ENCODE results near the gene KMT2B. TPM values are rescaled to one million over a fixed set of nuclear protein-coding genes. Genes with fewer than 3 reads are reported as not detected.
A peak's percentile ranks its signal among the peaks of the same experiment; 100 is the strongest.

KMT2B gene
- total and polyA plus RNA-seq, 2 of the 8 experiments (the other 6 are each of a cell fraction or from before 2014, with no cell fraction given) = 26.7 to 38.6 TPM

DNA sequence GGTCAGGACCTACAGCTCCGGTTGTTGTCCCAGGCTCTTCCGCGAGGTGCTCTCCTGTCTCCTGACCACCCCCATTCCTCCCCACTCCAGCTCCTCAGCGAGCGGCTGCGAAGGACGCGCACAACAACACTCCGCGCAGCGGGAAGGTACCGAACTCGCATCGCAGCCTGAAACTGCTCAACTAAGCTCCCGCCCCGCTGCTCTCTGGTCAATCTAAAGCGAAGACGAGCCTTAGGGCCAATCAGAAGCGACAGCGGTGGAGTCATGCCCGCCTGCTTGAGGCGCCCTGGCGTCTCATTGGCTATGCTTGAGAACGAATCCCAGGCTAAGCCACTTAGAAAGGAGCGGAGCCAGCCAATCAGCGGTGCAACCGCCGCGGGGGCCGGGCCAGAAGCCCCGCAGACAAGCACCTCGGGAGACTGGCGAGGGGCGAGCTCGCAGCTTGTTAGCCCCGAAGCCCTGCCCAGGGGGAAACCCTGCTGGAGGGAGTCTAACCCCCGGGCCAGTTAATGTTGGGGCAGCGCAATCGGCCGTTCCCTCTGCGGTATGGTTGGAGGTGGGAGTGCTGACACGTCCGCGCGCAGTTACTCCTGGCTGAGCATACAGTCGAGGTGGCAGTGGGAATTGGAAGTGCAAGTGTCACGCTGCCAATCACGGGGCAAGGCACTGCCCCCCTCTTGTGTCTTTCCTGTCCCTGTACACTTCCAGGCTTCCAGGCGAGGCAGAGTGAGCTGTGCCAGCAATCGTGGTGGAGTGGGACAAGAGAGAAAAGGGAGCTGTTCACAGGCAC, 15.4 kb upstream of the KMT2B start:
- Histone ChIP-seq H2AFZ (ENCODE audit: low read length) (peak overlapping the region; percentile 94; the same call in 1 of the 2 replicates), H3K27me3 (replicated peaks in 1 of 4; ENCODE audit: control insufficient read depth in 3 of 4, extremely low read depth in 1 of 4, insufficient read depth in 3 of 4, low read length in 3 of 4) (peaks cover 2 to 11% (median 11%) of the 10 kb centered on the region in 4 experiments; a peak in 6 of 7 replicates), H2BK120ac (replicated peaks; ENCODE audit: low read depth, low read length) (no peak overlapping the region), H2BK20ac (ENCODE audit: low read length) (no peak overlapping the region), H4K8ac (ENCODE audit: extremely low read depth, insufficient read depth, low read length) (peak overlapping the region; percentile 88), H3K9ac (replicated peaks in 1 of 4; ENCODE audit: extremely low read depth in 1 of 4, low read depth in 3 of 4, low read length in 3 of 4) (peak overlapping the region in 1 of 4 experiments; percentile 8; a peak in 3 of 7 replicates), H3K27ac (ENCODE audit: low read depth, low read length) (no peak overlapping the region; the same call in 1 of the 2 replicates), H3K4me1 (replicated peaks in 1 of 4; ENCODE audit: control insufficient read depth in 3 of 4, insufficient read depth in 4 of 4, low read length in 3 of 4) (peaks cover 0 to 4% (median 3%) of the 10 kb centered on the region in 4 experiments; a peak in 4 of 7 replicates), H3K79me2 (ENCODE audit: control insufficient read depth in 1 of 2, insufficient read depth in 2 of 2, low read length in 2 of 2) (no peaks in the 10 kb centered on the region), H4K20me1 (replicated peaks in 1 of 2; ENCODE audit: control insufficient read depth in 1 of 2, insufficient read depth in 2 of 2, low read length in 2 of 2) (no peaks in the 10 kb centered on the region), H3K23me2 (ENCODE audit: low read depth, low read length) (peaks cover 4% of the 10 kb centered on the region; the same call in 1 of the 2 replicates), H3K9me3 (ENCODE audit: insufficient read depth in 2 of 2, low read depth in 1 of 2, low read length in 1 of 2) (peaks cover 0 to 3% of the 10 kb centered on the region in 2 experiments; a peak in 1 of 4 replicates), H3K4me3 (ENCODE audit: extremely low read depth in 1 of 4, insufficient read depth in 2 of 4, low read depth in 3 of 4, low read length in 4 of 4) (peak overlapping the region; percentile 48 to 66 (median 56)), H3K14ac (ENCODE audit: insufficient read length) (no peak overlapping the region), H3K18ac (ENCODE audit: extremely low read depth, low read length) (0 out of 2 replicates have a peak overlapping the region, but pooled peaks have one; percentile 25), H2BK12ac (ENCODE audit: low read depth, low read length) (peak overlapping the region; percentile 84; the same call in 1 of the 2 replicates), H2BK15ac (ENCODE audit: low read length) (0 out of 2 replicates have a peak overlapping the region, but pooled peaks have one; percentile 2), H3K4me2 (ENCODE audit: insufficient read depth in 1 of 2, low read depth in 2 of 2, low read length in 2 of 2) (peak overlapping the region; percentile 87 to 95), H2BK5ac (ENCODE audit: low read depth, low read length) (peak overlapping the region; percentile 63; the same call in 1 of the 2 replicates), H4K5ac (ENCODE audit: insufficient read length, low read depth, low read length) (no peak overlapping the region), H3K36me3 (ENCODE audit: control insufficient read depth in 2 of 4, insufficient read depth in 4 of 4, low read length in 3 of 4) (no peaks in the 10 kb centered on the region), H4K91ac (replicated peaks; ENCODE audit: insufficient read length, low read length) (no peak overlapping the region), H3K56ac (replicated peaks; ENCODE audit: insufficient read length, low read depth, low read length) (no peak overlapping the region), H3K79me1 (ENCODE audit: low read depth, low read length) (no peaks in the 10 kb centered on the region), H2AK5ac (ENCODE audit: low read depth, low read length) (no peak overlapping the region), H3K4ac (replicated peaks; ENCODE audit: insufficient read length, low read depth, low read length) (no peak overlapping the region), H3K23ac (ENCODE audit: insufficient read length) (no peak overlapping the region)
- 2% methylated on average over 43 of the region's 50 CpGs; no CpG with 5 or more reads in 1 of the 2 experiments for WGBS, 2 experiments (ENCODE audit: extremely low coverage in 1 of 2, insufficient coverage in 1 of 2, insufficient read length in 1 of 2, insufficient replicate concordance in 2 of 2, low coverage in 1 of 2, low lambda C conversion rate in 2 of 2, missing lambda C conversion rate in 1 of 2)
- ChIA-PET CTCF (ENCODE audit: partially characterized antibody) (interaction anchor here (0.6 to 8.4 kb wide), 10 partner anchors 9 to 389 kb away, joined by 3 to 67 read pairs (median 4); no protein-coding TSS in a partner anchor), POLR2A (ENCODE audit: partially characterized antibody) (interaction anchor here (0.6 to 3.7 kb wide), 8 partner anchors 10 to 349 kb away, joined by 3 to 28 read pairs (median 6); partner anchors contain the start of gene COX6B1)
- FAIRE-seq = peak; percentile 84
- DNase-seq (ENCODE audit: low read depth in 1 of 2, low spot score in 2 of 2) = peak; percentile 91 to 96
- TF ChIP-seq SAP30 (IDR thresholded peaks at IDR 0.05; ENCODE audit: insufficient read depth, insufficient replicate concordance, low read length) = no peak
- no peak for TF ChIP-seq ASH2L (IDR thresholded peaks at IDR 0.05; ENCODE audit: low read length)
- no peak for TF ChIP-seq YY1 (IDR thresholded peaks at IDR 0.05; ENCODE audit: low read depth, low read length)
- TF ChIP-seq FOSL1 (IDR thresholded peaks at IDR 0.05; ENCODE audit: insufficient read depth, low read depth, low read length) = no peak
- TF ChIP-seq MAFK (IDR thresholded peaks at IDR 0.05; ENCODE audit: low read depth, low read length) = no peak
- TF ChIP-seq, protein P1, sequence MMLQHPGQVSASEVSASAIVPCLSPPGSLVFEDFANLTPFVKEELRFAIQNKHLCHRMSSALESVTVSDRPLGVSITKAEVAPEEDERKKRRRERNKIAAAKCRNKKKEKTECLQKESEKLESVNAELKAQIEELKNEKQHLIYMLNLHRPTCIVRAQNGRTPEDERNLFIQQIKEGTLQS (IDR thresholded peaks at IDR 0.05; ENCODE audit: insufficient read depth, low read depth, low read length) = no peak
- no peak for TF ChIP-seq TEAD4 (IDR thresholded peaks at IDR 0.05; ENCODE audit: low read depth, low read length)
- TF ChIP-seq BACH1 (IDR thresholded peaks at IDR 0.05; ENCODE audit: low read length) = peak; percentile 18; the same call in 1 of the 2 replicates
- TF ChIP-seq KDM4A (IDR thresholded peaks at IDR 0.05; ENCODE audit: low read depth, low read length, severe bottlenecking) = peak; percentile 93
- no peak for TF ChIP-seq SUZ12 (IDR thresholded peaks at IDR 0.05; ENCODE audit: low read length)

Measured in H1 (cell line).